Astrocyte (in vitro differentiated cells and primary cell): Measurements from ENCODE around the gene C11orf98.
"Not testable (repeated sequence)": the region's sequence is repeated elsewhere in the genome, so short reads cannot be mapped to it uniquely, and the experiment has no call there.

Experiments used
- EZH2 ChIP-seq: IDR thresholded peaks from 2 replicates; pipeline ENCODE4 v1.6.1; 2012; ENCODE audit warnings: mild to moderate bottlenecking, low read length, inconsistent platforms; ENCODE audit not compliant: insufficient read depth
- TF ChIP-seq, protein P1 (sequence below): IDR thresholded peaks from 2 replicates; pipeline ENCODE4 v1.5.1; 2011; ENCODE audit warnings: low read depth, mild to moderate bottlenecking, inconsistent platforms, low read length, moderate library complexity; ENCODE audit not compliant: insufficient read depth

DNA sequence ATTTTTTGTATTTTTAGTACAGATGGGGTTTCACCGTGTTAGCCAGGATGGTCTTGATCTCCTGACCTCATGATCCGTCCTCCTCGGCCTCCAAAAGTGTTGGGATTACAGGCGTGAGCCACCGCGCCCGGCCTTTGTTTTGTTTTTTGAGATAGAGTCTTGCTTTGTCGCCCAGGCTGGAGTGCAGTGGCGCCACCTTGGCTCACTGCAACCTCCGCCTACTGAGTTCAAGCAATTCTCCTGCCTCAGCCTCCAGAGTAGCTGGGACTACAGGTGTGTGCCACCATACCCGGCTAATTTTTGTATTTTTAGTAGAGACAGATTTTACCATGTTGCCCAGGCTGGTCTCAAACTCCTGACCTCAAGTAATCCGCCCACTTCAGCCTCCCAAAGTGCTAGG, 14.7 kb downstream of the C11orf98 start:
- TF ChIP-seq, protein P1, sequence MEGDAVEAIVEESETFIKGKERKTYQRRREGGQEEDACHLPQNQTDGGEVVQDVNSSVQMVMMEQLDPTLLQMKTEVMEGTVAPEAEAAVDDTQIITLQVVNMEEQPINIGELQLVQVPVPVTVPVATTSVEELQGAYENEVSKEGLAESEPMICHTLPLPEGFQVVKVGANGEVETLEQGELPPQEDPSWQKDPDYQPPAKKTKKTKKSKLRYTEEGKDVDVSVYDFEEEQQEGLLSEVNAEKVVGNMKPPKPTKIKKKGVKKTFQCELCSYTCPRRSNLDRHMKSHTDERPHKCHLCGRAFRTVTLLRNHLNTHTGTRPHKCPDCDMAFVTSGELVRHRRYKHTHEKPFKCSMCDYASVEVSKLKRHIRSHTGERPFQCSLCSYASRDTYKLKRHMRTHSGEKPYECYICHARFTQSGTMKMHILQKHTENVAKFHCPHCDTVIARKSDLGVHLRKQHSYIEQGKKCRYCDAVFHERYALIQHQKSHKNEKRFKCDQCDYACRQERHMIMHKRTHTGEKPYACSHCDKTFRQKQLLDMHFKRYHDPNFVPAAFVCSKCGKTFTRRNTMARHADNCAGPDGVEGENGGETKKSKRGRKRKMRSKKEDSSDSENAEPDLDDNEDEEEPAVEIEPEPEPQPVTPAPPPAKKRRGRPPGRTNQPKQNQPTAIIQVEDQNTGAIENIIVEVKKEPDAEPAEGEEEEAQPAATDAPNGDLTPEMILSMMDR, result not testable (repeated sequence)
- not testable (repeated sequence) for TF ChIP-seq EZH2
